Peyer's patch (tissue), 4 donors: ENCODE data around the gene RIMKLB.

Experiments
- POLR2A ChIP-seq, 2 donors: fragments of 450-650 bp; IDR thresholded peaks; one replicate each; pipeline ENCODE4 v1.5.1; 2017; ENCODE audit warnings: antibody characterized with exemption in 2 of 2, mild to moderate bottlenecking in 2 of 2, moderate library complexity in 2 of 2
- TF ChIP-seq, protein P1 (sequence below), 6 experiments: fragments of 450-650 bp in 4 of 6; fragments of 200-600 bp in 2 of 6; sonication (generic) in 1 of 6; IDR thresholded peaks; one replicate each; pipeline ENCODE4 v1.5.1; 2017 to 2019; ENCODE audit warnings: antibody characterized with exemption in 6 of 6, mild to moderate bottlenecking in 3 of 6, moderate library complexity in 1 of 6

DNA sequence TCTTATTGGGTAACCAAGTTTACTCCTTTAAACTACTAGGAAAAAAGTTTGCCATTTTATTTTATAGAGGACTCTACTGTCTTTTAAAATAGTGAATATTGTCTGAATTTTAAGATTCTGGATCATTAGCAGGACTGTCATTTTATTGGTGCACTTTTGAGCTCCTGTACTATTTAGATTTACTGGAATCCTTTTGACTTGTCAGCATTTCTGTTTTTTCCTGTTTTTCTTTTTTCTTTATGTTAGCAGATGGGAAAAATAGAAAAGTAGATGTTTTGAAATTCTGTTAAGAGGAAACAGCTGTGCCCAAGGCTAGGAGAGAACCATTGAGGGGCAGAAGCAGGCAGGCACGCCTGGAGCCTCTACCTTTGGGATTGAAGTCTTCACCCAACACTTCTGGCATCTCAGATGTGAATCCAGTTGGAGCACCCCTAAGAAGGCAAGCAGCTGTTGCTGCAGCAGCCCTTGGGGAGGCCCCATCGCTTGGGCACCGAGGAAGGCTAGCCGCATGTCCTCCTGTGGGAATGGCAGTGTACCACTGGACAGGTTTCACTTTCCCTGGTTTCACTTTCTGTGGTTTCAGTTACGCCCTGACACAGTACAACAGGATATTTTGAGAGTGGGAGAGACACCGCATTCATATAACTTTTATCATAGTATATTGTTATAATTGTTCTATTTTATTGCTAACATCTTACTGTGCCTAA, 11.5 kb downstream of the RIMKLB start:
- TF ChIP-seq POLR2A (IDR thresholded peaks at IDR 0.05) = no peak
- TF ChIP-seq, protein P1, sequence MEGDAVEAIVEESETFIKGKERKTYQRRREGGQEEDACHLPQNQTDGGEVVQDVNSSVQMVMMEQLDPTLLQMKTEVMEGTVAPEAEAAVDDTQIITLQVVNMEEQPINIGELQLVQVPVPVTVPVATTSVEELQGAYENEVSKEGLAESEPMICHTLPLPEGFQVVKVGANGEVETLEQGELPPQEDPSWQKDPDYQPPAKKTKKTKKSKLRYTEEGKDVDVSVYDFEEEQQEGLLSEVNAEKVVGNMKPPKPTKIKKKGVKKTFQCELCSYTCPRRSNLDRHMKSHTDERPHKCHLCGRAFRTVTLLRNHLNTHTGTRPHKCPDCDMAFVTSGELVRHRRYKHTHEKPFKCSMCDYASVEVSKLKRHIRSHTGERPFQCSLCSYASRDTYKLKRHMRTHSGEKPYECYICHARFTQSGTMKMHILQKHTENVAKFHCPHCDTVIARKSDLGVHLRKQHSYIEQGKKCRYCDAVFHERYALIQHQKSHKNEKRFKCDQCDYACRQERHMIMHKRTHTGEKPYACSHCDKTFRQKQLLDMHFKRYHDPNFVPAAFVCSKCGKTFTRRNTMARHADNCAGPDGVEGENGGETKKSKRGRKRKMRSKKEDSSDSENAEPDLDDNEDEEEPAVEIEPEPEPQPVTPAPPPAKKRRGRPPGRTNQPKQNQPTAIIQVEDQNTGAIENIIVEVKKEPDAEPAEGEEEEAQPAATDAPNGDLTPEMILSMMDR (IDR thresholded peaks at IDR 0.05) = no peak
